IMR-90 (cell line): ENCODE results near the gene MTMR3. TPM values are rescaled to one million over a fixed set of nuclear protein-coding genes. Genes with fewer than 3 reads are reported as not detected.

Source experiments
- ATAC-seq: fragments of 200-7000 bp; cut with Tn5 transposase; 2 replicates; pipeline ENCODE4 v1.9.1; 2020; ENCODE audit warnings: low read depth, mild to moderate bottlenecking, moderate library complexity
- BruUV-seq: library from RNA; stranded (reverse); fragments of 400-500 nt; replicated peaks from 2 replicates; lab custom pipeline; 2021; lab: Mats Ljungman, UMichigan
- CTCF ChIA-PET: fragments of 300-600 bp; formaldehyde crosslinking; extraction: SDS; loops from one replicate; lab custom pipeline; 2021; ENCODE audit warnings: antibody characterized with exemption; lab: Yijun Ruan, JAX
- POLR2A ChIA-PET: fragments of 300-600 bp; sonication (Branson Sonifier 250); formaldehyde crosslinking; loops from one replicate; lab custom pipeline; 2022; ENCODE audit warnings: antibody characterized with exemption; ENCODE audit not compliant: unreplicated experiment; lab: Charles Lee
- DNase-seq: peaks from one replicate; pipeline ENCODE4 v3.0.0; 2013
- H2AFZ ChIP-seq: replicated peaks from 2 replicates; pipeline ENCODE3; 2013; ENCODE audit warnings: low read length, mild to moderate bottlenecking; ENCODE audit not compliant: poor library complexity
- H2AK5ac ChIP-seq: 2 replicates; pipeline ENCODE4 v1.6.1; 2013; ENCODE audit warnings: low read depth, low read length, inconsistent platforms
- H2AK9ac ChIP-seq: replicated peaks from 2 replicates; pipeline ENCODE3; 2013; ENCODE audit warnings: mild to moderate bottlenecking, low read depth, low read length, moderate library complexity; ENCODE audit not compliant: poor library complexity
- H2BK120ac ChIP-seq: 2 replicates; pipeline ENCODE4 v1.6.1; 2013; ENCODE audit warnings: low read depth, low read length, inconsistent platforms
- H2BK15ac ChIP-seq: 3 replicates; pipeline ENCODE4 v1.6.1; 2013; ENCODE audit warnings: low read depth, low read length, inconsistent platforms
- H2BK20ac ChIP-seq: 2 replicates; pipeline ENCODE4 v1.6.1; 2013; ENCODE audit warnings: low read depth, mild to moderate bottlenecking, inconsistent platforms, low read length, moderate library complexity
- H2BK5ac ChIP-seq: 2 replicates; pipeline ENCODE4 v1.6.1; 2013; ENCODE audit warnings: mild to moderate bottlenecking, low read depth, low read length, inconsistent platforms; ENCODE audit not compliant: poor library complexity, severe bottlenecking
- H3K14ac ChIP-seq: replicated peaks from 2 replicates; pipeline ENCODE4 v1.6.1; 2013; ENCODE audit warnings: low read depth, low read length, inconsistent platforms
- H3K18ac ChIP-seq: 2 replicates; pipeline ENCODE4 v1.6.1; 2013; ENCODE audit warnings: low read depth, low read length, control low read depth
- H3K23ac ChIP-seq: 2 replicates; pipeline ENCODE4 v1.6.1; 2013; ENCODE audit warnings: low read depth, low read length, inconsistent platforms
- H3K27ac ChIP-seq: 2 replicates; pipeline ENCODE4 v1.5.1; 2013; ENCODE audit warnings: mild to moderate bottlenecking, control low read depth, low read length; ENCODE audit not compliant: insufficient read depth
- H3K27me3 ChIP-seq: 2 replicates; pipeline ENCODE4 v1.6.1; 2013; ENCODE audit warnings: low read length; ENCODE audit not compliant: control insufficient read depth, insufficient read depth
- H3K36me3 ChIP-seq: 2 replicates; pipeline ENCODE4 v1.6.1; 2013; ENCODE audit warnings: low read length, mixed read lengths; ENCODE audit not compliant: control insufficient read depth, insufficient read depth
- H3K4ac ChIP-seq: 2 replicates; pipeline ENCODE4 v1.6.1; 2013; ENCODE audit warnings: low read depth, low read length, inconsistent platforms
- H3K4me1 ChIP-seq: 2 replicates; pipeline ENCODE4 v1.6.1; 2013; ENCODE audit warnings: low read length, mixed read lengths; ENCODE audit not compliant: control insufficient read depth, insufficient read depth
- H3K4me2 ChIP-seq: 2 replicates; pipeline ENCODE4 v1.6.1; 2013; ENCODE audit warnings: low read depth, mild to moderate bottlenecking, control low read depth, low read length, moderate library complexity
- H3K4me3 ChIP-seq: 2 replicates; pipeline ENCODE4 v1.5.1; 2013; ENCODE audit warnings: low read depth, mild to moderate bottlenecking, control low read depth, low read length, moderate library complexity; ENCODE audit not compliant: insufficient read depth
- H3K56ac ChIP-seq: 2 replicates; pipeline ENCODE4 v1.6.1; 2013; ENCODE audit warnings: low read length, inconsistent platforms; ENCODE audit not compliant: insufficient read depth; ENCODE audit errors: extremely low read depth
- H3K79me1 ChIP-seq, 2 experiments: 2 replicates each; pipeline ENCODE4 v1.6.1; 2013; ENCODE audit warnings: low read length in 2 of 2, inconsistent platforms in 1 of 2, low read depth in 1 of 2
- H3K9ac ChIP-seq: 2 replicates; pipeline ENCODE4 v1.6.1; 2013; ENCODE audit warnings: low read depth, low read length, control low read depth
- H3K9me1 ChIP-seq: 2 replicates; pipeline ENCODE4 v1.6.1; 2013; ENCODE audit warnings: low read length, inconsistent platforms; ENCODE audit not compliant: insufficient read depth
- H3K9me3 ChIP-seq: 2 replicates; pipeline ENCODE4 v1.6.1; 2013; ENCODE audit warnings: low read length; ENCODE audit not compliant: control insufficient read depth, insufficient read depth
- H4K20me1 ChIP-seq: 2 replicates; pipeline ENCODE4 v1.6.1; 2013; ENCODE audit warnings: low read length, inconsistent platforms; ENCODE audit not compliant: insufficient read depth
- H4K5ac ChIP-seq: 2 replicates; pipeline ENCODE4 v1.6.1; 2013; ENCODE audit warnings: mild to moderate bottlenecking, low read depth, low read length, control low read depth
- H4K8ac ChIP-seq, 2 experiments: 2 replicates each; pipeline ENCODE4 v1.6.1; 2013; ENCODE audit warnings: low read depth in 2 of 2, low read length in 2 of 2, control low read depth in 1 of 2, inconsistent platforms in 1 of 2
- H4K91ac ChIP-seq: 2 replicates; pipeline ENCODE4 v1.6.1; 2013; ENCODE audit warnings: low read depth, low read length, inconsistent platforms; ENCODE audit not compliant: insufficient read depth
- BHLHE40 ChIP-seq: fragments of 150-350 bp; IDR thresholded peaks from 2 replicates; pipeline ENCODE4 v1.6.1; 2016; ENCODE audit warnings: mild to moderate bottlenecking, low read depth, low read length
- CEBPB ChIP-seq: IDR thresholded peaks from 2 replicates; pipeline ENCODE4 v1.6.1; 2012; ENCODE audit warnings: low read depth, low read length, improper control_type of control experiment
- CHD1 ChIP-seq: IDR thresholded peaks from 2 replicates; pipeline ENCODE4 v1.6.1; 2012; ENCODE audit warnings: low read depth, low read length, improper control_type of control experiment
- ELK1 ChIP-seq: fragments of 150-350 bp; IDR thresholded peaks from 2 replicates; pipeline ENCODE4 v1.6.1; 2016; ENCODE audit warnings: low read depth, mild to moderate bottlenecking, low read length, moderate library complexity, borderline replicate concordance
- FOS ChIP-seq: fragments of 150-350 bp; IDR thresholded peaks from 2 replicates; pipeline ENCODE4 v1.6.1; 2016; ENCODE audit warnings: low read depth, low read length
- MAFK ChIP-seq: IDR thresholded peaks from 2 replicates; pipeline ENCODE4 v1.6.1; 2012; ENCODE audit warnings: low read depth, low read length, improper control_type of control experiment
- MAZ ChIP-seq: IDR thresholded peaks from 2 replicates; pipeline ENCODE4 v1.6.1; 2012; ENCODE audit warnings: low read depth, mild to moderate bottlenecking, low read length, improper control_type of control experiment, moderate library complexity, borderline replicate concordance
- MXI1 ChIP-seq: IDR thresholded peaks from 2 replicates; pipeline ENCODE4 v1.6.1; 2012; ENCODE audit warnings: low read depth, mild to moderate bottlenecking, low read length, moderate library complexity, borderline replicate concordance
- NFE2L2 ChIP-seq: fragments of 150-350 bp; IDR thresholded peaks from 2 replicates; pipeline ENCODE4 v1.6.1; 2016; ENCODE audit warnings: low read depth, mild to moderate bottlenecking, low read length
- POLR2A ChIP-seq: IDR thresholded peaks from 2 replicates; pipeline ENCODE4 v1.6.1; 2012; ENCODE audit warnings: mild to moderate bottlenecking, low read depth, low read length
- RAD21 ChIP-seq: IDR thresholded peaks from 2 replicates; pipeline ENCODE4 v1.6.1; 2012; ENCODE audit warnings: low read length, improper control_type of control experiment
- RCOR1 ChIP-seq: IDR thresholded peaks from 2 replicates; pipeline ENCODE4 v1.6.1; 2012; ENCODE audit warnings: mild to moderate bottlenecking, low read length, improper control_type of control experiment; ENCODE audit not compliant: insufficient replicate concordance
- RFX5 ChIP-seq: IDR thresholded peaks from 2 replicates; pipeline ENCODE4 v1.8.0; 2012; ENCODE audit warnings: low read depth, mild to moderate bottlenecking, low read length, moderate library complexity
- SMC3 ChIP-seq: fragments of 150-350 bp; IDR thresholded peaks from 2 replicates; pipeline ENCODE4 v1.6.1; 2016; ENCODE audit warnings: low read depth, mild to moderate bottlenecking, antibody characterized with exemption, low read length, moderate library complexity
- USF2 ChIP-seq: fragments of 150-350 bp; IDR thresholded peaks from 2 replicates; pipeline ENCODE4 v1.6.1; 2017; ENCODE audit warnings: mild to moderate bottlenecking, antibody characterized with exemption, low read length, low read depth
- WGBS, 2 experiments: methylation state at CpG; one replicate each; pipeline versions ENCODE4 v1.1.5 to v1.1.7; 2013; ENCODE audit warnings: missing lambda C conversion rate in 2 of 2; ENCODE audit not compliant: insufficient read length in 1 of 2; ENCODE audit errors: extremely low coverage in 2 of 2; 5-methylcytosine and 5-hydroxymethylcytosine counted together
- dilution Hi-C: fragments of 300-500 bp; cut with HindIII; formaldehyde crosslinking; loops from one replicate; pipeline ENCODE4 v1.14.3; 2018; ENCODE audit warnings: low sequenced_read_pairs; ENCODE audit not compliant: unreplicated experiment
- in situ Hi-C: fragments of 300-500 bp; cut with MboI; formaldehyde crosslinking; loops from 3 replicates; pipeline ENCODE4 v1.14.3; 2019; ENCODE audit warnings: low sequenced_read_pairs, inconsistent platforms, mixed read lengths
- intact Hi-C: fragments of 100-400 bp; cut with micrococcal nuclease; formaldehyde crosslinking; loops from 2 replicates; pipeline ENCODE4 v1.10.0; 2022
- polyA plus RNA-seq, 3 experiments: library from polyadenylated mRNA; depleted of rRNA; stranded (reverse); fragments of >200 nt; gene quantifications; 2 replicates each; pipeline ENCODE4 v1.2.3, GENCODE V29; 2012; ENCODE audit warnings: low replicate concordance in 1 of 3
- total RNA-seq: library from RNA; depleted of rRNA; stranded (reverse); fragments of >200 nt; gene quantifications from 2 replicates; pipeline ENCODE4 v1.2.3, GENCODE V29; 2012
- TF ChIP-seq, protein P1 (sequence below): conservative IDR thresholded peaks from 2 replicates; pipeline ENCODE4 v1.5.1; 2012; ENCODE audit warnings: mild to moderate bottlenecking, low read depth, low read length, improper control_type of control experiment

MTMR3 gene
- total and polyA plus RNA-seq, 2 of the 4 experiments (the other 2 are of a cell fraction) = 21.3 to 29.4 TPM

DNA sequence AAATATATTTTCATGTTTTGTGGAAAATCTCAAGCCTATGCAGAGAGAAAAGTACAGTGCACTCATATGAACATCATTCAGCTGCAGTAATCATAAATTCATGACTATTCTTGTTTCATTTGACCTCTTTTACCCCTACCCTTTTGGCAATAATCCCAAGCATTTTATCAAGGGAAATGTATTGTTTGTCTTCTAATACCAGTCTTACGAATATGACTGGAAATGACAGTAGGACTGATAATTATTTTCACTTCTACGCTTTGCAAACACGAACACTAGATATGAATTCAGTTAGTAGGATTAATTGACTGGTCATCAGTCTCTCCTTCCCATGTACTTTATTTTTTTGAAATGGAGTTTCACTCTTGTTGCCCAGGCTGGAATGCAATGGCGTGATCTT lies 90.3 kb downstream of the MTMR3 start:
- H2AK9ac ChIP-seq = no peak overlapping the region

More for the DNA sequence above, 90.3 kb downstream of the MTMR3 start:
- H2BK20ac ChIP-seq = no peak overlapping the region
- in situ Hi-C loops (no loop called here), intact Hi-C loops (no loop called here), dilution Hi-C loops (no loop called here)
- H4K91ac ChIP-seq = no peak overlapping the region
- no peak overlapping the region for H2BK120ac ChIP-seq
- POLR2A ChIA-PET = no interaction called here
- H3K4me1 ChIP-seq = peaks cover 5% of the 10 kb centered on the region; the same call in 1 of the 2 replicates
- no CpG with 5 or more reads among the region's 4 CpGs for WGBS, 2 experiments
- peaks cover 4% of the 10 kb centered on the region; the same call in 1 of the 2 replicates for H4K20me1 ChIP-seq
- H3K23ac ChIP-seq = no peak overlapping the region
- peak overlapping the region; percentile 10 for H2BK5ac ChIP-seq
- H3K18ac ChIP-seq = no peak overlapping the region
- H2AK5ac ChIP-seq = no peak overlapping the region
- H3K4me2 ChIP-seq = no peak overlapping the region
- no peak overlapping the region for H3K56ac ChIP-seq
- H3K4ac ChIP-seq = no peak overlapping the region
- peaks cover 10% of the 10 kb centered on the region for H3K9me1 ChIP-seq
- CTCF ChIA-PET = no interaction called here
- no peaks in the 10 kb centered on the region for H3K27me3 ChIP-seq
- no peak overlapping the region for H4K5ac ChIP-seq
- H2AFZ ChIP-seq = no peak overlapping the region
- no peak overlapping the region for H3K4me3 ChIP-seq
- peaks cover 16 to 44% of the 10 kb centered on the region in 2 experiments for H3K79me1 ChIP-seq
- no peak overlapping the region for H3K14ac ChIP-seq
- no TSS peak for BruUV-seq
- no peak overlapping the region for H3K9ac ChIP-seq
- H3K9me3 ChIP-seq = no peaks in the 10 kb centered on the region
- no peak for TF ChIP-seq USF2
- TF ChIP-seq SMC3 = no peak
- TF ChIP-seq FOS = no peak
- no peak for TF ChIP-seq RFX5
- no peak for TF ChIP-seq MXI1
- TF ChIP-seq MAFK = no peak
- no peak for TF ChIP-seq RCOR1
- no peak for TF ChIP-seq CEBPB
- no peak for TF ChIP-seq MAZ
- no peak for TF ChIP-seq NFE2L2
- no peak for TF ChIP-seq POLR2A
- no peak for TF ChIP-seq ELK1
- TF ChIP-seq, protein P1, sequence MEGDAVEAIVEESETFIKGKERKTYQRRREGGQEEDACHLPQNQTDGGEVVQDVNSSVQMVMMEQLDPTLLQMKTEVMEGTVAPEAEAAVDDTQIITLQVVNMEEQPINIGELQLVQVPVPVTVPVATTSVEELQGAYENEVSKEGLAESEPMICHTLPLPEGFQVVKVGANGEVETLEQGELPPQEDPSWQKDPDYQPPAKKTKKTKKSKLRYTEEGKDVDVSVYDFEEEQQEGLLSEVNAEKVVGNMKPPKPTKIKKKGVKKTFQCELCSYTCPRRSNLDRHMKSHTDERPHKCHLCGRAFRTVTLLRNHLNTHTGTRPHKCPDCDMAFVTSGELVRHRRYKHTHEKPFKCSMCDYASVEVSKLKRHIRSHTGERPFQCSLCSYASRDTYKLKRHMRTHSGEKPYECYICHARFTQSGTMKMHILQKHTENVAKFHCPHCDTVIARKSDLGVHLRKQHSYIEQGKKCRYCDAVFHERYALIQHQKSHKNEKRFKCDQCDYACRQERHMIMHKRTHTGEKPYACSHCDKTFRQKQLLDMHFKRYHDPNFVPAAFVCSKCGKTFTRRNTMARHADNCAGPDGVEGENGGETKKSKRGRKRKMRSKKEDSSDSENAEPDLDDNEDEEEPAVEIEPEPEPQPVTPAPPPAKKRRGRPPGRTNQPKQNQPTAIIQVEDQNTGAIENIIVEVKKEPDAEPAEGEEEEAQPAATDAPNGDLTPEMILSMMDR = no peak
- TF ChIP-seq CHD1 = no peak
- no peak for TF ChIP-seq RAD21
- no peak for TF ChIP-seq BHLHE40
- ATAC-seq (no peak; the same call in 1 of the 2 replicates), DNase-seq (no peak)
- peaks cover 3% of the 10 kb centered on the region for H3K36me3 ChIP-seq
- H2BK15ac ChIP-seq = no peak overlapping the region
- H3K27ac ChIP-seq = no peak overlapping the region
- no peak overlapping the region for H4K8ac ChIP-seq
